ENCODE measurements around the gene PIEZO2.

The PIEZO2 gene

DNA sequence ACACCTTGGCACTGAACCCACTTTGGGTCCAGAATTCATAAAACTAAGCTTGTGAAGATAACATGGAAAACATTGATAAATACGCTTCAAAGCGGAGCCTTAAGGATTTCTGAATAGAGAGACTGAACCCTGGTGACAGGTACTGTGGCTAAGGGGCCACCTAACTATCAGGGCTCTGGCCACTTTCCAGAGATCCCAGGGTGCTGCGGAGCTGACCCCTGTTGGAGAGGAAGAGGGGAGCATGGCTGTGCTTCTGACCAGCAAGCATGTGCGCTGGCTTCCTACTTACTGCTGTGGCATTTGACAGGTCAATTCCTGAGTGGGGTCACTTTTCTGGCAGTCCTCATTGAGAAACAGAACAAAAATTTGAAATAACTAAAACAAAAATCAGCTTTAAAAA is 395.2 kb downstream of the PIEZO2 start (continued):
- TF ChIP-seq, protein P1, sequence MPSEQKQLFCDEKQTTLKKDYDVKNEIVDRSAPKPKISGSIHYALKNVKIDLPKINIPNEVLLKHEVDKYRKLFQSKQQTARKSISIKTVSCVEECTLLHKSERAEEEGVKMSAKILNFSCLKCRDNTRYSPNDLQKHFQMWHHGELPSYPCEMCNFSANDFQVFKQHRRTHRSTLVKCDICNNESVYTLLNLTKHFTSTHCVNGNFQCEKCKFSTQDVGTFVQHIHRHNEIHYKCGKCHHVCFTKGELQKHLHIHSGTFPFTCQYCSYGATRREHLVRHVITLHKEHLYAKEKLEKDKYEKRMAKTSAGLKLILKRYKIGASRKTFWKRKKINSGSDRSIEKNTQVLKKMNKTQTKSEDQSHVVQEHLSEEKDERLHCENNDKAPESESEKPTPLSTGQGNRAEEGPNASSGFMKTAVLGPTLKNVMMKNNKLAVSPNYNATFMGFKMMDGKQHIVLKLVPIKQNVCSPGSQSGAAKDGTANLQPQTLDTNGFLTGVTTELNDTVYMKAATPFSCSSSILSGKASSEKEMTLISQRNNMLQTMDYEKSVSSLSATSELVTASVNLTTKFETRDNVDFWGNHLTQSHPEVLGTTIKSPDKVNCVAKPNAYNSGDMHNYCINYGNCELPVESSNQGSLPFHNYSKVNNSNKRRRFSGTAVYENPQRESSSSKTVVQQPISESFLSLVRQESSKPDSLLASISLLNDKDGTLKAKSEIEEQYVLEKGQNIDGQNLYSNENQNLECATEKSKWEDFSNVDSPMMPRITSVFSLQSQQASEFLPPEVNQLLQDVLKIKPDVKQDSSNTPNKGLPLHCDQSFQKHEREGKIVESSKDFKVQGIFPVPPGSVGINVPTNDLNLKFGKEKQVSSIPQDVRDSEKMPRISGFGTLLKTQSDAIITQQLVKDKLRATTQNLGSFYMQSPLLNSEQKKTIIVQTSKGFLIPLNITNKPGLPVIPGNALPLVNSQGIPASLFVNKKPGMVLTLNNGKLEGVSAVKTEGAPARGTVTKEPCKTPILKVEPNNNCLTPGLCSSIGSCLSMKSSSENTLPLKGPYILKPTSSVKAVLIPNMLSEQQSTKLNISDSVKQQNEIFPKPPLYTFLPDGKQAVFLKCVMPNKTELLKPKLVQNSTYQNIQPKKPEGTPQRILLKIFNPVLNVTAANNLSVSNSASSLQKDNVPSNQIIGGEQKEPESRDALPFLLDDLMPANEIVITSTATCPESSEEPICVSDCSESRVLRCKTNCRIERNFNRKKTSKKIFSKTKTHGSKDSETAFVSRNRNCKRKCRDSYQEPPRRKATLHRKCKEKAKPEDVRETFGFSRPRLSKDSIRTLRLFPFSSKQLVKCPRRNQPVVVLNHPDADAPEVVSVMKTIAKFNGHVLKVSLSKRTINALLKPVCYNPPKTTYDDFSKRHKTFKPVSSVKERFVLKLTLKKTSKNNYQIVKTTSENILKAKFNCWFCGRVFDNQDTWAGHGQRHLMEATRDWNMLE (tag by site-specific recombination; conservative IDR thresholded peaks at IDR 0.05; ENCODE audit: low read depth): no peak
- TF ChIP-seq ZNF354C (tag by site-specific recombination; IDR thresholded peaks at IDR 0.05; ENCODE audit: borderline replicate concordance, low read depth) (no peak), ZBTB20 (tag by site-specific recombination; IDR thresholded peaks at IDR 0.05) (no peak), ZNF610 (tag by site-specific recombination; IDR thresholded peaks at IDR 0.05; ENCODE audit: borderline replicate concordance) (no peak), ZFP37 (tag by site-specific recombination; IDR thresholded peaks at IDR 0.05) (no peak), ZNF114 (tag by site-specific recombination; IDR thresholded peaks at IDR 0.05) (no peak), WT1 (tag by site-specific recombination; IDR thresholded peaks at IDR 0.05) (no peak), YY2 (tag by site-specific recombination; IDR thresholded peaks at IDR 0.05) (no peak)

DNA sequence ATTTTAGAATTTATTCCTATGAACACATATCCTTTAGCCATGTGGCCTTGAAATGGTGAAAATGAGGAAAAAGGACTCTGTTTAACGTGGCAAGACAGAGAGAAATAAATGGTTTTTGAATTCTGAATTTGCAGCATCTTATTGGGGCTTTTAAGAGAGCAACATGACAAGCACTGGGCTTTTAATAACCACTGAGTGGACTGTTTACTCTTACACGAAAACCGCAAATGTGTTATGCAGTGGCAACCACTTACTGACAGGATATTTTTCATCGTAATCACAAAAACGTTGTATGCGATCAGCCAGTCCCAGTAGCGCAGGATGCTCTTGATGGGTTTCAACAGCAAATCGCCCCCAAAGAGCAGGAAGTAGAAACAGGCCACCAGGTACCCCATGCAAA is 397.0 kb downstream of the PIEZO2 start:
- Histone ChIP-seq H3K4me1 (ENCODE audit: control insufficient read depth, insufficient read depth, low read length) (no peaks in the 10 kb centered on the region), H3K4me3 (ENCODE audit: low read depth, low read length) (no peak overlapping the region), H3K36me3 (ENCODE audit: control insufficient read depth in 2 of 2, insufficient read depth in 1 of 2, low read length in 2 of 2) (no peaks in the 10 kb centered on the region; a peak in 1 of 3 replicates), H3K9me3 (ENCODE audit: control insufficient read depth, insufficient read depth, low read depth, low read length) (no peaks in the 10 kb centered on the region), H3K27ac (ENCODE audit: extremely low read depth, low read depth, low read length) (no peak overlapping the region)
- no peak for TF ChIP-seq BCL11A (tag by site-specific recombination; IDR thresholded peaks at IDR 0.05; ENCODE audit: low read depth)
- TF ChIP-seq ZBTB21 (tag by site-specific recombination; IDR thresholded peaks at IDR 0.05): no peak
- no peak for TF ChIP-seq ZNF423 (tag by site-specific recombination; IDR thresholded peaks at IDR 0.05)
- TF ChIP-seq ZNF223 (tag by site-specific recombination; IDR thresholded peaks at IDR 0.05): no peak
- no peak for TF ChIP-seq ZNF23 (tag by site-specific recombination; IDR thresholded peaks at IDR 0.05; ENCODE audit: borderline replicate concordance)
- no peak for TF ChIP-seq ZNF175 (tag by site-specific recombination; IDR thresholded peaks at IDR 0.05)
- TF ChIP-seq YY2 (tag by site-specific recombination; IDR thresholded peaks at IDR 0.05): no peak
- TF ChIP-seq ZNF169 (tag by site-specific recombination; IDR thresholded peaks at IDR 0.05): no peak
- TF ChIP-seq ZNF37A (tag by site-specific recombination; IDR thresholded peaks at IDR 0.05): no peak
- TF ChIP-seq ZNF121 (tag by site-specific recombination; IDR thresholded peaks at IDR 0.05): no peak
- no peak for TF ChIP-seq ZNF221 (tag by site-specific recombination; IDR thresholded peaks at IDR 0.05; ENCODE audit: borderline replicate concordance)
- TF ChIP-seq ZNF529 (tag by site-specific recombination; IDR thresholded peaks at IDR 0.05; ENCODE audit: insufficient replicate concordance): no peak
- no peak for TF ChIP-seq ZNF426 (tag by site-specific recombination; IDR thresholded peaks at IDR 0.05)
- no peak for TF ChIP-seq ZNF433 (tag by site-specific recombination; IDR thresholded peaks at IDR 0.05; ENCODE audit: low read depth)
- no peak for TF ChIP-seq ZNF658 (tag by site-specific recombination; IDR thresholded peaks at IDR 0.05)
- no peak for TF ChIP-seq ZNF664 (tag by site-specific recombination; IDR thresholded peaks at IDR 0.05)
- POLR2A ChIA-PET: no interaction called here
- CTCF ChIA-PET: interaction anchor here (1.6 kb wide), 1 partner anchor 35 kb away, joined by 3 read pairs; no protein-coding TSS in a partner anchor
